CD4-positive, alpha-beta T cell treated with Interleukin-15 for 4 hours (primary cell): ENCODE data around the gene TRMT112.
"Not testable (repeated sequence)": the region's sequence is repeated elsewhere in the genome, so short reads cannot be mapped to it uniquely, and the experiment has no call there.

Experiments
- DNase-seq: peaks from one replicate; pipeline ENCODE4 v3.0.0-alpha.2; 2020; ENCODE audit warnings: low spot score

The TRMT112 gene

DNA sequence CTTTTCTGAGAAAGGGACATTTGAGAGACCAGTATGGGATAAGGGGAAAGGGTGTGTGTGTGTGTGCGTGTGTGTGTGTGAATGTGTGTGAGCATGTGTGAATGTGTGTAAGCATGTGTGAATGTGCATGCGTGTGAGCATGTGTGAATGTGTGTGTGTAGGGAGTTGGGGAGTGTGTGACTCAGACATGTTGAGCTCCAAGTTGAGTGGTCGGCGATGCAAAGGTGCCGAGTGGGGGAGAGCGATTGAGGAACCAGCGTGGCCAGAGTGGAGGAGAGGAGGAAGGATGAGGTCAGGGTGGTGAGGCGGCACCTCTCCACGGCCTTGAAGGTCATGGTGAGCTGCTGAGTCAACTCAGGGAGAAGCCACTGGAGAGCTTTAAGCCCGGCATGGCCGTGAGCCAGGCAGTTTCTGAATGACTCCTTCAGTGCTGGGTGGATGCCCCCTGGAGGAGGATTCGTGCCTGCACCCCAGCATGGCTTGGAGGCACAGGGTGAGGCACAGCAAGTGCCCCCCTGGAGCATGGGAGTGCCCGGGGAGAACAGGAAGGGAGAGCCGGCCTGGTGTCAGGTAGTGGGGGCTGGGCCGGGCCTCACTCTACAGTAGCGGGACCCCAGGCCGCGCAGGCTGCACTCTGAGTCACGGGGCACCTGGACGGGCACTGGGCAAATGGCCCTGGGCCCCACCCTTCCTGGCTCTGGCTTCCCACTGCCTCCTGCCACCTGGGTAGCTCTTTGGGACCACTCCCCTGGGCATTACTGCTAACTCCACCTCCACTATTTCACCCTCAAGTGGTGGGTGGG is 14.4 kb upstream of the TRMT112 start:
- peak; percentile 79 for DNase-seq

DNA sequence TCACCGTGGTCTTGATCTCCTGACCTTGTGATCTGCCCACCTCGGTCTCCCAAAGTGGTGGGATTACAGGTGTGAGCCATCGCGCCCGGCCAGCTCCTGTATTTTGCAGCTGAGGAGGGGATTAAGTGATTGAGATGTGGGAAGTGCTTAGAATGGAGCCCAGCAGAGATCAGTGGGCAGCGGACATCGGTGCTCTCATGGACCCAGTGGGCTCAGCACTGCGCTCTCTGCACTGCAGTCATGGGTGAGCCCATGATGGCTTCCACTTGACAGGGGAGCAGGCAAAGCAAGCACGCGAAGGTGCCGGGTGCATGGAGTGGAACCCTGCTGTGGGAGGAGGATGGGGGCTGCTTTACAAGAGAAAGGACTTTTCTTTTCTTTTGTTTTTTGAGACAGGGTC is 13.5 kb upstream of the TRMT112 start:
- DNase-seq = no peak

DNA sequence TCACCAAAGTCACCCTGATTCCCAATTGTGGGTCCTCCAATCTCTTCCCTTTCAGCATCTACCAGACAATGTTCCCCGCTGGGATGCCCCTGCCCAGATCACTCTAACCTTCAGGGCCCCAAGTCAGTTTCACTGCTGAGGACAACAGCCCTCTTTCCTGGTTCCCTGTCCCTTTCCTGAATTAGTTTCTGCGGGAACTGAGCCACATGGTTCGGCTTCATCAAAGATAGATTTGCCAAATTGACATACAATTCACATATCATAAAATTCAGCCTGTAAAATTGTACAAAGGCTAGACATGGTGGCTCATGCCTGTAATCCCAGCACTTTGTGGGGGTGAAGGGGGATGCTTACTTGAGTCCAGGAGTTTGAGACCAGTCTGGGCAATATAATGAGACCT is 10.6 kb upstream of the TRMT112 start:
- DNase-seq = no peak

- DNase-seq = no peak
Observed at GRCh38 chr11:64327375-64327774, 10.0 kb upstream of the TRMT112 start.

- no peak for DNase-seq
Observed at GRCh38 chr11:64324692-64325469, 7.5 kb upstream of the TRMT112 start.

- DNase-seq = not testable (repeated sequence)
Observed at GRCh38 chr11:64323984-64324383, 6.6 kb upstream of the TRMT112 start.

GRCh38 chr11:64323373-64323772 is 6.0 kb upstream of the TRMT112 start:
- no peak for DNase-seq

GRCh38 chr11:64322925-64323260 is 5.5 kb upstream of the TRMT112 start:
- DNase-seq = no peak

GRCh38 chr11:64321533-64321932 is 4.2 kb upstream of the TRMT112 start:
- DNase-seq = no peak

DNA sequence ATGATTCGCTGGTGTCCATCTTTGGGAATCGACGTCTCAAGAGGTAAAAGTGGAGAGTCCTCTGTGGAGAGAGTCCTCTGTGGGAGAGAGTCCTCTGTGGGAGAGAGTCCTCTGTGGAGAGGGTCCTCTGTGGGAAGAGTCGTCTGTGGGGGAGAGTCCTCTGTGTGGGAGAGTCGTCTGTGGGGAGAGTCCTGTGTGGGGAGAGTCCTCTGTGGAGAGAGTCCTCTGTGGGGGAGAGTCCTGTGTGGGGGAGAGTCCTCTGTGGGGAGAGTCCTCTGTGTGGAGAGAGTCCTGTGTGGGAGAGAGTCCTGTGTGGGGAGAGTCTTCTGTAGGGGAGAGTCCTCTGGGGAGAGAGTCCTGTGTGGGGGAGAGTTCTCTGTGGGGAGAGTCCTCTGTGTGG is 3.7 kb upstream of the TRMT112 start:
- no peak for DNase-seq

DNA sequence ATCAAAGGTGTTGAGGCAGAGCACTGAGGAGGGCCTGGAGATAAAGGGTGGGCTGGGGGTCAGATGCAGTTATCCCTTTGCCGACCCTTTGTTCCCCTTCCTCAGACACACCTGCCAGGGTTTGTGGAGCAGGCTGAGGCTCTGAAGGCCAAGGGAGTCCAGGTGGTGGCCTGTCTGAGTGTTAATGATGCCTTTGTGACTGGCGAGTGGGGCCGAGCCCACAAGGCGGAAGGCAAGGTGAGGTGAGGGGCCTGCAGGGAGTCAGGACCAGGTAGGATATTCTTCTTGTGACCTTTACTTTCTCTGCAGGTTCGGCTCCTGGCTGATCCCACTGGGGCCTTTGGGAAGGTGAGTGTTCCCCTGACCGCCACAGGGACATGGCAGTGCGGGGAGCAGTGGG is 3.2 kb upstream of the TRMT112 start:
- DNase-seq = no peak

DNA sequence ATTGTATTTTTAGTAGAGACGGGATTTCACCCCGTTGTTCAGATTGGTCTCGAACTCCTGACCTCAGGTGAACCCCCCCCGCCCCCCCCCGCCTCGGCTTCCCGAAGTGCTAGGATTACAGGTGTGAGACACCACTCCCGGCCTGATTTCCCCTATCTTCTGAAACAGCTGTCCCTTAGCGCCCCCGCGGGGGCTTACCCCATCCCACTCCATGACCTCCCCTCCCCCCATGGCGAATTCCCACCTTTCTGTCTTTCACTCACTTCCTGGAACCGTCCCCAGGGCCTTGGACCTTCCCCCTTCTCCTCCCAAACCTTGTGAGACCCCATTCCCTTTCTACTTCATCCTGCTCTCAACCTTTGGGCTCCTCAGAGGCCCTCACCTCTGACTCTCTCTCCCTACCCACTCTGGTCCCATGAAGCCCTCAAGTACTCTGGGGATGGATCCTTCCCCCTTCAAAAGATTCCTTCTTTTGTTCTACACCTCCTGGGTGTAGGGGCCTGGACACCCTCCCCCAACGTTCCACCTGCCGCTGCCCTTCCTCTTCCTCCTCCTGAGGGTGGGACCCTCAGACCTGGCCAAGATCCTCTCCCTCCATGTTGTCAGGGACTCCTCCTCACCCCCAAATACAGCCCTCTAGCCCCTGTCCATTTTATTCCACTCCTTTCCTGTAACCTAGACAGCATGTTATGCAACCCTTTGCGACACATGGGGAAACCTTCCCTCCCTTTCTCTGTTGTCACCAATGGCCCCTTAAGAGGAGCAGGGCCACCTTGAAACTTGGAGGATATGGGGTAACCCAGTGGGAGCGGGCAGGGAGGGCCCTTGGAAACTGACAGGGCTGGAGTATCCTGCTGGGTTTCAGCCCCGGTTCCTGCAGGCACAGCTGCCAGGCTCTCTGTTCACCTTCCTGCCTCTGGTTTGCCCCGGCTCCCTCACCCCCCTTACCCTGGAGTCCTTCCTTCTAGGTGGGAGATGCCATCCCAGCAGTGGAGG is 1.7 kb upstream of the TRMT112 start:
- DNase-seq = no peak

DNA sequence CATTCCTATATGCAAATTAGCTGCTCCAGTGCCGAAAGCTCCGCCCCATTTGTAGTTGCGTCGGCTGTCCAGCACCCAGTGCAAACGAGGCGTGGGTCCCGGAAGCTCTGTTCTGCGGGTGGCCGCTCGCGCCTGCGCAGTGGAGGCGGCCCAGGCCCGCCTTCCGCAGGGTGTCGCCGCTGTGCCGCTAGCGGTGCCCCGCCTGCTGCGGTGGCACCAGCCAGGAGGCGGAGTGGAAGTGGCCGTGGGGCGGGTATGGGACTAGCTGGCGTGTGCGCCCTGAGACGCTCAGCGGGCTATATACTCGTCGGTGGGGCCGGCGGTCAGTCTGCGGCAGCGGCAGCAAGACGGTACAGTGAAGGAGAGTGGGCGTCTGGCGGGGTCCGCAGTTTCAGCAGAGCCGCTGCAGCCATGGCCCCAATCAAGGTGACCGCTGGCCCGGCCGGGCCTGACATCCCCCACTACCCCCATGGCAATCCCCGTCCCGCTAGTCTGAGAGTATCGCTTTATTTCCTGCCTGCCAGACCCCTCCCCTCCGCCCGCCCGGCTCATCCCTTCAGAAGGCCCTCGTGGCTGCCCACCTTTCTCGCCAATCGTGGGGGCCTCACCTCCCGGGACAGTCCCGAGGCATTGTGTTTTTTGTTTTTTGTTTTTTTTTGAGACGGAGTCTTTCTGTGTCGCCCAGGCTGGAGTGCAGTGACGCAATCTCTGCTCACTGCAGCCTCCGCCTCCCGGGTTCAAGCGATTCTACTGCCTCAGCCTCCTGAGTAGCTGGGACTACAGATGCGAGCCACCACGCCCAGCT is 804 bp upstream of the TRMT112 start, which contains the start of gene PRDX5:
TSS of gene PRDX5 (plus strand) at position 161 of the 805 bp plus-strand sequence. CDS start at position 256, 95 bp downstream.
- peak; percentile 97 for DNase-seq

- peak; percentile 30 for DNase-seq
Observed at GRCh38 chr11:64316672-64317324, 561 bp downstream of the TRMT112 start.

- not testable (repeated sequence) for DNase-seq
Observed at GRCh38 chr11:64315667-64316526, 1.5 kb downstream of the TRMT112 start.

DNA sequence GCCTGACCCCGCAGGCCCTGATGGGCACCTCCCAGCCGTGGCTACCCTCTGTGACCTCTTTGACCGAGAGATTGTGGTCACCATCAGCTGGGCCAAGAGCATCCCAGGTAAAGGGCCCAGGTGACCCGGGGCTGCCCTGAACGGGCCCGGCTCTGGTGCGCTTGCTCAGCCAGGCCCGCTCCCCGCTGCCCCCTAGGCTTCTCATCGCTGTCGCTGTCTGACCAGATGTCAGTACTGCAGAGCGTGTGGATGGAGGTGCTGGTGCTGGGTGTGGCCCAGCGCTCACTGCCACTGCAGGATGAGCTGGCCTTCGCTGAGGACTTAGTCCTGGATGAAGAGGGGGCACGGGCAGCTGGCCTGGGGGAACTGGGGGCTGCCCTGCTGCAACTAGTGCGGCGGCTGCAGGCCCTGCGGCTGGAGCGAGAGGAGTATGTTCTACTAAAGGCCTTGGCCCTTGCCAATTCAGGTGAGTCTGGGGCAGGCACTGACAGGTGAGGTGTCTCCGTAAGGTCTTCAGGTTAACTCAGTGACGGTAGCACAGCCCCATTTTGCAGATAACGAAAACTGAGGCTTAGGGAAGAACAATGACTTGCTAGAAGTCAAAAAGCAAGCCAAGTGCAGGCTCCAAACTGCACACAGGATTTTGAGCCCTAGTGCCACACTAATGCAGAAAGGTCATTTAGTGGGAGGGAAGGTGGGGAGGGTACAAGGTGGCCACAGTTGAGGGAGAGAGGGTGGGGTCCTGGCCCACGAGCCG is 2.4 kb downstream of the TRMT112 start:
- no peak for DNase-seq

- DNase-seq = no peak
Observed at GRCh38 chr11:64314146-64314804, 3.1 kb downstream of the TRMT112 start.

GRCh38 chr11:64313491-64314145 is 3.7 kb downstream of the TRMT112 start:
- DNase-seq = no peak
